Osteoblast (primary cell): ENCODE data around the gene KIAA0319L. TPM values are rescaled to one million over a fixed set of nuclear protein-coding genes. Genes with fewer than 3 reads are reported as not detected.
A peak's percentile ranks its signal among the peaks of the same experiment; 100 is the strongest.

ENCODE experiments used
- DNase-seq: peaks from one replicate; pipeline ENCODE4 v3.0.0; 2011; ENCODE audit warnings: low spot score, mixed read lengths; ENCODE audit not compliant: insufficient read length; ENCODE audit errors: missing footprints
- H2AFZ ChIP-seq: 2 replicates; pipeline ENCODE4 v1.6.0; 2011; ENCODE audit warnings: mild to moderate bottlenecking, low read length
- H3K27ac ChIP-seq: 2 replicates; pipeline ENCODE4 v1.5.1; 2011; ENCODE audit warnings: mild to moderate bottlenecking, low read depth, low read length, moderate library complexity
- H3K27me3 ChIP-seq: 2 replicates; pipeline ENCODE4 v1.6.0; 2012; ENCODE audit warnings: mild to moderate bottlenecking, control low read depth, inconsistent platforms, low read length, moderate library complexity; ENCODE audit not compliant: insufficient read depth
- H3K36me3 ChIP-seq: 2 replicates; pipeline ENCODE4 v1.5.1; 2011; ENCODE audit warnings: mild to moderate bottlenecking, low read length, control low read depth, moderate library complexity; ENCODE audit not compliant: insufficient read depth
- H3K4me1 ChIP-seq: 2 replicates; pipeline ENCODE4 v1.5.1; 2011; ENCODE audit warnings: mild to moderate bottlenecking, low read length, control low read depth, moderate library complexity; ENCODE audit not compliant: insufficient read depth
- H3K4me2 ChIP-seq: 2 replicates; pipeline ENCODE4 v1.6.0; 2011; ENCODE audit warnings: mild to moderate bottlenecking, low read length; ENCODE audit not compliant: insufficient read depth
- H3K4me3 ChIP-seq: fragments of 200-600 bp; sonication (generic); 3 replicates; pipeline ENCODE4 v1.5.1; 2012; ENCODE audit warnings: mild to moderate bottlenecking, low read length, inconsistent platforms; ENCODE audit not compliant: insufficient read depth
- H3K79me2 ChIP-seq: 2 replicates; pipeline ENCODE4 v1.6.0; 2012; ENCODE audit warnings: mild to moderate bottlenecking, low read length, control low read depth, inconsistent platforms; ENCODE audit not compliant: insufficient read depth
- H3K9me3 ChIP-seq: 2 replicates; pipeline ENCODE4 v1.5.1; 2011; ENCODE audit warnings: low read depth, low read length, control low read depth
- H4K20me1 ChIP-seq: 2 replicates; pipeline ENCODE4 v1.6.0; 2012; ENCODE audit warnings: mild to moderate bottlenecking, low read length, control low read depth; ENCODE audit not compliant: insufficient read depth
- total RNA-seq: library from RNA; depleted of rRNA; stranded (reverse); fragments of >200 nt; gene quantifications from 2 replicates; pipeline ENCODE4 v1.2.3, GENCODE V29; 2012
- TF ChIP-seq, protein P1 (sequence below): IDR thresholded peaks from 2 replicates; pipeline ENCODE4 v1.5.1; 2011; ENCODE audit warnings: mild to moderate bottlenecking, low read depth, low read length, moderate library complexity; ENCODE audit errors: extremely low read depth

Gene KIAA0319L
- total RNA-seq, 1 donor: 44.9 TPM

DNA sequence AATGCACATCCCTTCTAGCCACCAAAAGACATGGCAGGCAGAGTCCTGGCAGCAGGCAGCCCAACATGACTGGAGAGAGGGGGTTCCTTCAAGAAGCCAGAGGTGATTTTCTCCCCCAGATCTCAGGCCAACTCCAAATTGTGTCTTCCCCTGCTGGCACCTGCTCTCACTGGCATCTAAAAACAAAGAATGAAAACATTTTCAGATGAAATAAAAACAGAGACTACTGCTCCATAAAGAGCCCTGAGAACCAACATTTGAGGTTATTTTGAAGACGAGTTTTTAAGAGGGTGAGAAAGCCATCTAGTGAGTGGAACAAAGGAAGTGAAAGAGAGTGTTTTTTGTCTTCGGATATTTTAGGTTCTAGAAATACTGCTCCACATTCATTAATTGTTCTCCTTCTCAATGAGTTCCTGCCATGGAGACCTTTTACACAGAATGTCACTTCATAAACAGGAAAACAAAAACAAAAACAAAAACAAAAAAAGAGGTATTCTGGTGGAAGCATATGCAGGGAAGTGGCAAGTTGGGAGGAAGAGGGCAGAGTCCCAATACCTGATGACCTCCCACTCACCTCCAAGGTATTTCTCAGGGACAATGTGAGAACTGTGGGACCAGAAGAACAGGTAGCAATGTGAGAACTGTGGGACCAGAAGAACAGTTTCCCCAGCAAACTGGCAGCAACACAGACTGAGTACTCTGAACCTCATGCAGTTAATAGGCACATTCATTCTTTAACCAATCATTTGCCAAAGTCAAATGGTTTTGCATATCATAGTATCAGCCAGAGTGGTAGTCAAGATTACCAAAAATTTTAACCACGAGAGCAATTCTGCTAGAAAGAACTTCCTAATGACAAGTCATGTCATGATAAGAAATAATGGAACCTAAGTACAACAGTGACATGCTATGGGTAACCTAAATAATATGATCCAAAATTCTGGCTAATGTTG, 50.0 kb downstream of the KIAA0319L start:
- DNase-seq: no peak
- peaks cover 31% of the 10 kb centered on the region for H3K79me2 ChIP-seq
- no peak overlapping the region for H2AFZ ChIP-seq
- peaks cover 16% of the 10 kb centered on the region for H3K4me1 ChIP-seq
- H3K4me2 ChIP-seq: no peak overlapping the region
- H3K27ac ChIP-seq: no peak overlapping the region
- H3K4me3 ChIP-seq: no peak overlapping the region
- no peaks in the 10 kb centered on the region for H3K36me3 ChIP-seq
- TF ChIP-seq, protein P1, sequence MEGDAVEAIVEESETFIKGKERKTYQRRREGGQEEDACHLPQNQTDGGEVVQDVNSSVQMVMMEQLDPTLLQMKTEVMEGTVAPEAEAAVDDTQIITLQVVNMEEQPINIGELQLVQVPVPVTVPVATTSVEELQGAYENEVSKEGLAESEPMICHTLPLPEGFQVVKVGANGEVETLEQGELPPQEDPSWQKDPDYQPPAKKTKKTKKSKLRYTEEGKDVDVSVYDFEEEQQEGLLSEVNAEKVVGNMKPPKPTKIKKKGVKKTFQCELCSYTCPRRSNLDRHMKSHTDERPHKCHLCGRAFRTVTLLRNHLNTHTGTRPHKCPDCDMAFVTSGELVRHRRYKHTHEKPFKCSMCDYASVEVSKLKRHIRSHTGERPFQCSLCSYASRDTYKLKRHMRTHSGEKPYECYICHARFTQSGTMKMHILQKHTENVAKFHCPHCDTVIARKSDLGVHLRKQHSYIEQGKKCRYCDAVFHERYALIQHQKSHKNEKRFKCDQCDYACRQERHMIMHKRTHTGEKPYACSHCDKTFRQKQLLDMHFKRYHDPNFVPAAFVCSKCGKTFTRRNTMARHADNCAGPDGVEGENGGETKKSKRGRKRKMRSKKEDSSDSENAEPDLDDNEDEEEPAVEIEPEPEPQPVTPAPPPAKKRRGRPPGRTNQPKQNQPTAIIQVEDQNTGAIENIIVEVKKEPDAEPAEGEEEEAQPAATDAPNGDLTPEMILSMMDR: no peak
- peaks cover 62% of the 10 kb centered on the region for H4K20me1 ChIP-seq
- no peaks in the 10 kb centered on the region for H3K9me3 ChIP-seq
- H3K27me3 ChIP-seq: no peaks in the 10 kb centered on the region

DNA sequence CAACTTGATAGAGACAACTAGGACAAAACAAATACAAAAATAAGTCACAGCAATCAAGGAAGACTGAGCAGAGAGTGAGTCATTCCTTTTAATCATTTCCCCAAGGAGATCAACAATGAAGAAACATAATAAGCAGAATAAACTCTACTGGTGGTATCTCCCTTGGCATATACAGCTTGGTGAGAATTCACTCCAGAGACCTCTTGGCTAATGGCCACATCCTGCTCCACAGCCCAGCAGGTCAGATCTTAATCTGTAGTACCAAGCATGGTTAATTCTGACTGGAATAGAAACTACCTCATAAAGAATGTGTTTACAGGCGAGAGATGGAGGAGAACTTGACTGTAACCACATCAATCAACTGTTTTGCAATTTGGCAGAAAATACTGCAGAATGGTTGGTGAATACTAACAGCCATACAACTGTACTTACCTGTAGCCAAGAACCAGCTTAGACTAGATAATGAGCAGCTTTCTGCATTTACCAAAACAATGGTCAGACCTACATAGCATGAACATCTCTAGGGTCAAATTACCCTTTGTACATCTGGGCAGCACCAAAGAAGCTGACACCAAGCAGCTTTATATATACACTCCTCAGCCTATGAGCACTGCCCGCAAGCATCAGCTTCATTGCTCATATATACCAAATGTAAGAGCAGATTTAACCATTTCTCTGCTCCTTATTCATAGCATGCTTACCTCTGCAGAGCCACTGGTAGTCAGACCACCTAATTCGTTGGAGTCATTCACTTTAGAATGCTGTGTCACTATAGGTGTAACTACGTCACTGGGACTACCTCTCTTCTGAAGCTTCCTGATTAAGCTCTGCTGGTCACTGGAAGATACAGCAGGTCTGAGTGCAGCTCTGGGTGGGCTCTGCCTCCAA, 51.0 kb downstream of the KIAA0319L start:
- peaks cover 16% of the 10 kb centered on the region for H3K4me1 ChIP-seq
- peak overlapping the region; percentile 43 for H3K4me2 ChIP-seq
- no peaks in the 10 kb centered on the region for H3K36me3 ChIP-seq
- peaks cover 31% of the 10 kb centered on the region for H3K79me2 ChIP-seq
- no peaks in the 10 kb centered on the region for H3K27me3 ChIP-seq
- no peak overlapping the region for H3K4me3 ChIP-seq
- peak; percentile 88 for DNase-seq
- no peak overlapping the region for H2AFZ ChIP-seq
- TF ChIP-seq, protein P1: no peak
- H3K27ac ChIP-seq: peak overlapping the region; percentile 21
- H3K9me3 ChIP-seq: no peaks in the 10 kb centered on the region
- H4K20me1 ChIP-seq: peaks cover 59% of the 10 kb centered on the region

DNA sequence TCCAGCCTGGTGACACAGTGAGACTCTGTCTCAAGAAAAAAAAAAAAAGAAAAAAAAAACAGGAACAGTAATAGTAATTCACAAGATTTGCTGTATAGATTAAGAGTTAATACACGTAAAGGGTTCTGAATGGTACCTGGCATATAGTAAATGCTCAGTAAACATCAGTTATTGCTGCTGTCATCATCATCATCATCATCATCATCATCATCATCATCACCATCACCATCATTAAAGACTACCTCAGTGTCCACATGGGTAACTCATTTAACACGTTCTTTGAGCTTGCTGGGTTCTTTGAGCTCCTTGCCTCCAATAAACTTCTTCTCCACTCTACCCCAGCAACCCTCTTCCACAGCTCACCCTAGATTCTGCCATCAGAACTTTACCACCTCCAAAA, 55.0 kb downstream of the KIAA0319L start:
- Histone ChIP-seq H3K27ac (no peak overlapping the region), H3K27me3 (no peaks in the 10 kb centered on the region), H3K36me3 (no peaks in the 10 kb centered on the region), H3K79me2 (peaks cover 4% of the 10 kb centered on the region), H3K4me2 (no peak overlapping the region), H3K9me3 (no peaks in the 10 kb centered on the region), H3K4me3 (no peak overlapping the region), H4K20me1 (peaks cover 38% of the 10 kb centered on the region), H3K4me1 (peaks cover 14% of the 10 kb centered on the region), H2AFZ (no peak overlapping the region)
- TF ChIP-seq, protein P1: no peak
- no peak for DNase-seq

DNA sequence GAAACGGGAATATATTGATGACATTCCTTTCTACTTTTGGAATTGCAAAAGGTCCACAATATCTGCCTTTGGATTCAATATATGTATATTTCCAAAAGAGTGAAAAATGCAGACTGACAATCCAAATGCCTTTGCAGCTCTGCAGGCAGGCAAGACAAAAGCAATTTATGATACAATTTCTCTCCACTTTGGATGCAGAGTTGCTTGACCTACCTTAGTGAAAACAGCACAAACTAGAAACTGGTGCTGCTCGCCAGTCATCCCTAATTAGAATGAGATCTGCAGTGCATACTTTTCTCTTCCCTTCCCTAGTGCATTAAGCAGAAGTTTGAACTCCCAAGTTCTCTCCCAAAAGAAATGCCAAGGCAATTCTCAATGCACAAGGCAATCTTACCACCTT, 56.8 kb downstream of the KIAA0319L start:
- no peak overlapping the region for H3K4me2 ChIP-seq
- H3K27me3 ChIP-seq: no peaks in the 10 kb centered on the region
- no peaks in the 10 kb centered on the region for H3K9me3 ChIP-seq
- no peaks in the 10 kb centered on the region for H3K4me1 ChIP-seq
- DNase-seq: no peak
- no peak overlapping the region for H2AFZ ChIP-seq
- no peak overlapping the region for H3K27ac ChIP-seq
- peaks cover 2% of the 10 kb centered on the region for H3K79me2 ChIP-seq
- TF ChIP-seq, protein P1: no peak
- H4K20me1 ChIP-seq: peaks cover 25% of the 10 kb centered on the region
- no peak overlapping the region for H3K4me3 ChIP-seq
- H3K36me3 ChIP-seq: no peaks in the 10 kb centered on the region
